GM21390 (cell line): ENCODE results near the gene SNX9.
"Not testable (repeated sequence)": the region's sequence is repeated elsewhere in the genome, so short reads cannot be mapped to it uniquely, and the experiment has no call there.

Experiments
- ATAC-seq: cut with Tn5 transposase; IDR thresholded peaks from one replicate; pipeline ENCODE4 v1.9.1; 2021; ENCODE audit not compliant: unreplicated experiment

Gene SNX9

DNA sequence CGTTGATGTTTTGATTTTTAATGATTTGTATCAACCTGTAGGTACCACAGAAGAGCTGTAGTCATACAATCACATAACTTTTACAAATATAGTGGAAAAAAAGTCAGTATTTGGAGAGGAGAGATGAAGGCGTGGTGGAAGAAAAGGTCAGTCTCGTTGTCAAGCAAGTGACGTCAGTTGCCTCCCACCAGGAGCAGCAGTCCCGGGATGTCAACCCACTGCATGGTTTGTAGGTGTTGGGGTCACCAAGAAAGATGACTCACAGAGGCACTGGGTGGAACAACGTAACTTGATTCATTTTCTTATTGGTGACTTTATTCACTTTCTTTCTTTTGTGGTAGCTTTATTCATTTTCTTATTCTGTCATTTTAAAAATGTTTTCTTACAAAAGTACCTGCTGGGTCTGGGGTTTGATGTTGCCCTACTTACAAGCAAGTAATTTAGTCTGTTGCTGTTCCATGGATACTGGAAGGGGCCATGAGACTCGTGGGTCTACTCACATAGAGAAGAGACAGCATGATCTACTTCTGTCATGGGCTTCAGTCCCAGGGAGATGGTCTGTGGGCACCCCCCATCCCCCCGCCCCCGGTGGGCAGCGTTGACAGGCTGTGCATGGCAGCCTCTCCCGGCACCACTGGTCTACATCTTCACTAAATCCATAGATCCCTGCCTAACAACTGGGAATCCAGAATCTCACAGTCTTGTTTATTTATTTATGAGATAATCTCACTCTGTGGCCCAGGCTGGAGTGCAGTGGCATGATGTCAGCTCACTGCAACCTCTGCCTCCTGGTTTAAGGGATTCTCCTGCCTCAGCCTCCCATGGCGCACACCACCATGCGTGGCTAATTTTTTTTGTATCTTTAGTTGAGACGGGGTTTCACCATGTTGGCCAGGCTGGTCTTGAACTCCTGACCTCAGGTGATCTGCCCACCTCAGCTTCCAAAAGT, 122.2 kb downstream of the SNX9 start:
- ATAC-seq = no peak

DNA sequence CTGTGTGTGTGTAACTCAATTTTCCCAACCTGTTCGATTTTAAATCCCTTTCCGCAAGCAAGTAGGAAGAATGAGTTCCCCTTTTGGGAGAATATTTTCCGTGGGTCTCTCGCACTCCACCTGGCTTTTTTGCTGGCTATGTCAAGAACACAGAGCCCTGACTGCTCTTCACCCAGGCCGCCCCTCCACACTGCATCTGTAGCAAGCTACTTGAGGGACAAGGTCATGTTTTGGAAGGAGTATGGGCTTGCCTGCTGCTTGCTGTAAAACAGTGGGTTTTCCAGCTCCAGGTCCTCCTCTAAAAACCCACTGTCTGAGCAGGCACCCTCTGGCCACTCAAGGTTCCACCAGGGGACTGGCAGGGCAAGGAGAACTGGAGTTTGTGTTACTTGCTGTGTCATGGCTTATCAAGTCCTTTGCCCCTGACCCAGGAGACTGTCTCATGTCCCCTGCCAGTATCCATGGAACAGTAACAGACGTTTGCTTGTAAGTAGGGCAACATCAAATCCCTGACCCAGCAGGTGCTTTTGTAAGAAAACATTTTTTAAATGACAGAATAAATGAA, 123.1 kb downstream of the SNX9 start:
- ATAC-seq = no peak

DNA sequence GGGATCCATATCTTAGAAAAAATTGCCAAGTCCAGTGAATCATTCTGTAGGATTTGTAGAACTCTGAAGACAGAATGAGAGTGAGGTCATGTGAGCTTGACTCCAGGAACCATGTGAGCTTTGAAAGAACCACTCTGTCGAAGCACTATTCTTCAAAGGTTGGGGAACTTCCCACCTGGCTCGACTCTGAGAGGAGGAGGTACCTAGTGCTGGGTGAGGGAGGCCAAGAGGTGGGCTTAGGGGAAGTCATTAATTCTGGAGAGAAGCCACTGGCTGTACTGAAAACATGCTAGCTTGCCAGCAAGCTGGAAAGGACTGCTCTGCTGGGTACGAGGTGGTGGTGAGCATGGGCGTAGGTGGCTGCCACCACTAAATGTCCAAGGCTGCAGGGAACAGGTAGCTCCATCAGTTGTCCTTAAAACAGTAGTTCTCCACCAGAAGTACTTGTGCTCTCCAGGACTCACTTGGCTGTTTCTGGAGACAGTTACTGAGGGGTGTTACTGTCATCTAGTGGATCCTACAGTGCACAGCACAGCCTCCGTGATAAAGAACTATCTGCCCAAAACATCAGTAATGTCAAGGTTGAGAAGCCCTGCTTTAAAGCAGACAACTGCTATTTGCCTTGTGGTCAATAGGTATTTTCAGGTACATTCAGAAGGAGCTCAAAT, 124.0 kb downstream of the SNX9 start:
- no peak for ATAC-seq

DNA sequence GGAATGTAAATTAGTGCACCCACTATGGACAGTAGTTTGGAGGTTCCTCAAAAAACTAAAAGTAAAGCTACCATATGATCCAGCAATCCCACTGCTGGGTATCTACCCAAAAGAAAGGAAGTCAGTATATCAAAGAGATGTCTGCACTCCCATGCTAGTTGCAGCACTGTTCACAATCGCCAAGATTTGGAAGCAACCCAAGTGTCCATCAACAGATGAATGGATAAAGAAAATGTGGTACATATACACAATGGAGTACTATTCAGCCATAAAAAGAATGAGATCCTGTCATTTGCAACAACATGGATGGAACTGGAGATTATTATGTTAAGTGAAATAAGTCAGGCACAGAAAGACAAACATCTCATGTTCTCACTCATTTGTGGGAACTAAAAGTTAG, 127.9 kb downstream of the SNX9 start:
- ATAC-seq = not testable (repeated sequence)

DNA sequence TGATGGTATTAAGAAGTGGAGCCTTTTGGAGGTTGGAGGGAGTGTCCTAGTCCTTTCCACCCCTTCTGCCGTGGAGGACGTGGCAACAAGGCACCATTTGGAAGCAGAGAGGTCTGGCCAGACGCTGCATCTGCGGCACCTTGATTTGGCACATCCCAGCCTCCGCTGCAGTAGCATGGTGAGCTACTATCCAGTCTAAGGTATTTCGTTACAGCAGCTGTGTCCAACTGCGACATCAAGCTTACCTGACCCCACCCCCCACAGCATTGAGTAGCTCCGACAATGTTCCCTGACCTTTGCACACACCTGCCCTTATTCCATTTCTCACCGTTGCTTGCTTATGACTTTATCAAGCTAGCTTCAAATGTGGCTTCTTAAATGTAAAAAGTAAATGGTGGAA, 128.8 kb downstream of the SNX9 start:
- ATAC-seq = no peak

DNA sequence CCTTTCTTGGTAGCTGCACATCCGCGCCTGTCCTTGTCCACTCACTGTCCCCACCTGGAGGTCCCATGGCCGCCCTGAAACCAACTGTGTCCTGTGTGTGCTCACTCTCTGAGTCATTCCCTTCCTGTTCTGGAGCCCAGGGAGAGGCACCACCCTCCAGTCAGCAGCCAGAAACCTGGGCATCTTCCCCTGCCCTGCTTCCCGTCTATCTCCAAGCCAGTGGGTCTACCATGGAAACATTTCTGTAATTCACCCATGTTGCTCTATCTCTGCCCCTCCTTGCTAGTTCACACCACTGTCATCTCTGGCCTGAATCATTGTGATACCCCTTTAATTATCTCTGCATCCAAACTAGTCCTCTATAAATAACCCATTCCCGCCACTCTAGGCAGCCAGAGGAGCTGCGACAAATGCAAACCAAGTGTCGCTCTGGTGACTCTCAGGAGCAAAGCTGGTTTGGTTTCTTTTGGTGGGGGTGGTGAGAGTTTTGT, 129.9 kb downstream of the SNX9 start:
- ATAC-seq = no peak

DNA sequence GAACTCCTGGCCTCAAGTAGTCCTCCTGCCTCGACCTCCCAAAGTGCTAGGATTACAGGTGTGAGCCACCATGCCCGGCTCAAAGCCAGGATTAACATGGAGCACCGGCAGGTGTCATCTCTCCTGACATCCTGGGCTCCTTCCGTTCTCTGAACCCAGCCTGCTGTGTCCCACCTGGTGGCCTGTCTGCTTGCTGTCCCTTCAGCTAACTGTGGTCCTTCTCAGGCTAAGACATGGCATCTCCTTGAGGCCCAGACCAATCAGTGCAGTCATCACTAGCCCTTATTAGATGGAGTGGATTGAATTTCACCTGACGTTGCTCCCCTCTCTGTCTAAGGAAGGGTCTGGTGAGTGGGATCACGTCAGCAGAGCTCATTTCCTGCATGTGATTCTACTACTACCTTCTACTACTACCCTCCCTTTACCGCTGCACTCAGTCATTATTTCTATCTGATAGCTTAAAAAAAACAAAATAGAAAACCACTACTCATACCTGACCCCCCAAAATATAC, 130.6 kb downstream of the SNX9 start:
- no peak for ATAC-seq

DNA sequence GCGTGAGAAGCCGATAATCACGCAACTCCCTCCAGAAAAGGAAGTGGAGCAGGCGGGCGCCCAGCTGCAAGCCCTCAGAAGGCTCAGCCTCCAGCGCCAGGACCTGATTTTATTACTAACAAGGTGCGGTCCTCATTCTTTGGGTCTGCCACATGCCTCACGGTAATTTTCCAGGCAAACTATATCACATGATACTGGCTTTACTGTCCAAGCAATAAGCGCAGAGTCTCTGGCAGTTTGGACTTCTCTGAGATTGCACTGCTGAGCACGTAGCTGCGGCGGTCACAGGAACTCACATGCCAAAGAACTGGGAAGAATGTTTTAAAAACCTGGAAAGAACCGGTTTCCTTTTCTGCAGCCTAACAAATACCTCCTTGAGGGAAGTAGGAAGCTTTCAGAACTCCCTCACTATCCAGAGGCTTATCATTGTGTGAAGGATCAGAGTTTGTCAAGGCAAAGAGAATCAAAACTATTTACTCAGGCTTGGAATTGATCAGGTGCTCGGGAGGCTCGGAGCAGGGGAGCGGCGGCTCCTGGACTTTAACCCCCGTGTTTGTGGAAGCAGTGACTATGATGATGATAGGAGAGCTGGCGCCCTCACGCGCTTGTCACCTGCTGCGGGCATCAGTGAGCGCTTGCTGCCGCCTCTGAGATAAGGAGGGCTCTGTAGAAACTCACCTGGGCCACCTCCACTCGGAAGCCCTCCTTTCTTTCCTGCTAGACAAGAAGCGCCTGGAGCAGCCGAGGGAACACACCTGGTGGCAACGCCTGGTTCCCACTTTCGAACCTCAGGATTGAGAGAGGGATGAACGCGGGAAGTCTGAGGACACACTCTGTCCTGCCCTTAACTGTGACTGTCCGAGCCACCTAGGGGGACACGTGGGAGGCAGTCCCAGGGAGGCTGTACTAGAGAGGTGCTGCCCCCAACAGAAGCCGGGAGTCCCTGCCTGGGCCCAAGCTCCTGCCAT, 131.4 kb downstream of the SNX9 start:
- ATAC-seq = no peak

DNA sequence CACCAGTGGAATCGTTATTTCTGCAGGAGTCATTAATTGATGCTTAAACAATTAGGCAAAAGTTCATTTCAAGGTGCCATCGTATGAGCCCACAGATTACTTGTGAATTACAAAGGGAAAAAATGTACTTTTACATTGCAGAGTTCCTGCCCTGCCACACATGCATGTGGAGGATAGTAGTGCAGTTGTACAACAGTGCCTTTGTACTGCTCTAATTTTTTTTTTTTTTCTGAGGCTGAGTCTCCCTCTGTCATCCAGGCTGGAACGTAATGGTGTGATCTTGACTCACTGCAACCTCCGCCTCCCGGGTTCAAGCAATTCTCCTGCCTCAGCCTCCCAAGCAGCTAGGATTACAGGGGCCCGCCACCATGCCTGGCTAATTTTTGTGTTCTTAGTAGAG, 132.6 kb downstream of the SNX9 start:
- no peak for ATAC-seq

DNA sequence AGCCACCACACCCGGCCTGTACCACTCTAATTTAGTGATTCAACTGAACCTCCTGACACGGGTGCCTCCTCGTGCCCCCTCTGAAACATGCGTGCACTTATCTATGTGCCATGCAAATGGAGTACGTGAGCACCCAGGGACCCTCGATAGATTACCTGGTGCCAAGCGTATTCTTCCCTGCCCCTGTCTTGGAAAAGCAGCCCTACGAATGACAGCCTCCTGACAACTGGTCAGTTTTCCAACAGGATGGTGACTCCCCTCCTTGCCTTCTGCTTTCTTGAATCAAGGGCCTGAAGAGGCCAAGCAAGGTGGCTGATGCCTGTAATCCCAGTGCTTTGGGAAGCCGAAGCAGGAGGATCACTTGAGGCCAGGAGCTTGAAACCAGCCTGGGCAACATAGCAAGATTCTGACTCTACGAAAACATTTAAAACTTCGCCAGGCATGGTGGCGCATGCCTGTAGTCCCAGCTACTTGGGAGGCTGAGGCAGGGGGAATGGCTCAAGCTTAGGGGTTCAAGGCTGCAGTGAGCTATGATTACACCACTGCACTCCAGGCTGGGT, 133.2 kb downstream of the SNX9 start:
- ATAC-seq = no peak

DNA sequence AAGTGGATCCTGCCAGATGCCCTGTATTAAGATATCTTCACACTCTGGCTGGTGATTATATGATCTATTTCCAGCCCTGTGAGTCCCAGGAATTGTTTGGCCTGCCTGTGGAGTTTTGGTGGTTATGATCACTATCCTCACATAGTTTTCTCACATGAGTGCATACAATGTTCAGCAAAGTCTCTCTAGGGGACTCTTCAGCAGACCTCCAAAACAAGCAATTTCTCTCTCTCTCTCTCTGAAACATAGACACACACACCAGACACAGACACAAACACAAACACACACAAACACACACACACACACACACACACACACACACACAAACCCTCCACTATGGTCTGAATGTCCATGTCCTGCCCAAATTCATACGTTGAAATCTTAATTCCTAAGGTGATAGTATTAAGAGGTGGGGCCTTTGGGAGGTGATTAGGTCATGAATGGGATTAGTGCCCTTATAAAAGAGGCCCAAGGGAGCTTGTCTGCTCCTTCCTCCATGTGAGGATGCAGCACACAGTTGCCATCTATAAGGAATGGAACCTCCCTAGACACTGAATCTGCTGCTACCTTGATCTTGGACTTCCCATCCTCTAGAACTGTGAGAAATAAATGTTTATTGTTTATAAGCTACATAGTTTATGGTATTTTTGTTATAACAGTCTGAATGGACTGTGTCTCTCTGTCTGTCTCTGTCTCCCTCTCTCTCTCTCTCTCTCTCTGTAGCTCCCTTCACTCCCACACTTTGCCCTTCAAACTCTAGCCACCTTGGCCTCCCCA, 136.6 kb downstream of the SNX9 start:
- no peak for ATAC-seq

DNA sequence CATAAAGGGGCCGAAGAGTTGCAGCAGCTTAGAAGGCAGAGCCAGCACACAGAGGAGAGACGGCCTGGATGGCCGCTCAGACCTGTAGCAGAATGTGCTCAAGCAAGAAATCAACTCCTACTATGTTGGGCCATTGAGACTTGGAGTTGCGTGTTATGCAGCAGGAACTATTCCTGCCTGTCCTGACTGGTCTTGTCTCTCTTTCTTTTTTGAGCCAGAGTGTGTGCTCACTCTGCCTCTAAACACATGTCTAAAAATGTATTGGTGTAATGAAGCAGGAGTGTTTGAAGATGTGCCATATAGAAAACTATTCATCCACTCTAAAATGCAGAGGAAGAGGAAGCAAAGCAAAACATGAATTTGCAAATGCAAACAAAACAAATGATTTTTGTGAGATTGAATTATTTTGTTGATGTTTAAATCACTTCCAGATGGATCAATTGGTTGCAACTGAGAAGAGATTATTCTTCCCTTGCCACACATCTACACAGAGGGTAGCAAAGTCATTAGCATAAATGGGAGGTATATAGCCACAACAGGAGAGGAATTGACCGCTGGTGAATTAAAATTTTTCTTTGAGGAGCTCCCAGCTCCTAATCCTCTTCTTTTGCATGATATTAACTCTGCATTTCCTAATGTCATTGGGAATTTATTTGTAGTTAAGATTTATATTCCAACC, 138.2 kb downstream of the SNX9 start:
- ATAC-seq = no peak

DNA sequence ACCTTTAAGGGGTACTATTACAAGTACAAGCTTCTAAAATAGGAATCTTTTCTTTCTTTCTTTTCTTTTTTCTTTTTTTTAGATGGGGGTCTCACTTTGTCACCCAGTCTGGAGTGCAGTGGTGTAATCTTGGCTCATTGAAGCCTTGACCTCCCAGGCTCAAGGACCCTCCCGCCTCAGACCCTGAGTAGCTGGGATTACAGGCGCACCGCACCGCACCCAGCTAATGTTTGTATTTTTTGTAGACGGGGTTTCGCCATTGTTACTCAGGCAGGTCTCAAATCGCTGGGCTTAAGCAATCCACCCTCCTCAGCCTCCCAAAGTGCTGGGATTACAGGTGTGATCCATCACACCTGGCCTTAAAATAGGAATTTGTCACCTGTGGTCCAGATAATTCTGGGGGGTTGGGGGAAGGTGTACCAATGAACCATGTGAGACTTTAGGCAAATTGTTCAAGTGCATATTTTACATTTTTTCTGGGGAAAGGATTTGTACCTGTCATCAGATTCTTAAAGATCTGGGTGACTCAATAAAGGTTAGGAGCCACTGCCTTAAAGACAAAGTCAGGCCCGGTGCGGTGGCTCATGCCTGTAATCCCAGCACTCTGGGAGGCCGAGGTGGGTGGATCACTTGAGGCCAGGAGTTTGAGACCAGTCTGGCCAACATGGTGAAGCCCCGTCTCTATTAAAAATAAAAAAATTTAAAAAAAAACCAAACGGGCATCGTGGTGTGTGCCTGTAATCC, 139.0 kb downstream of the SNX9 start:
- no peak for ATAC-seq

DNA sequence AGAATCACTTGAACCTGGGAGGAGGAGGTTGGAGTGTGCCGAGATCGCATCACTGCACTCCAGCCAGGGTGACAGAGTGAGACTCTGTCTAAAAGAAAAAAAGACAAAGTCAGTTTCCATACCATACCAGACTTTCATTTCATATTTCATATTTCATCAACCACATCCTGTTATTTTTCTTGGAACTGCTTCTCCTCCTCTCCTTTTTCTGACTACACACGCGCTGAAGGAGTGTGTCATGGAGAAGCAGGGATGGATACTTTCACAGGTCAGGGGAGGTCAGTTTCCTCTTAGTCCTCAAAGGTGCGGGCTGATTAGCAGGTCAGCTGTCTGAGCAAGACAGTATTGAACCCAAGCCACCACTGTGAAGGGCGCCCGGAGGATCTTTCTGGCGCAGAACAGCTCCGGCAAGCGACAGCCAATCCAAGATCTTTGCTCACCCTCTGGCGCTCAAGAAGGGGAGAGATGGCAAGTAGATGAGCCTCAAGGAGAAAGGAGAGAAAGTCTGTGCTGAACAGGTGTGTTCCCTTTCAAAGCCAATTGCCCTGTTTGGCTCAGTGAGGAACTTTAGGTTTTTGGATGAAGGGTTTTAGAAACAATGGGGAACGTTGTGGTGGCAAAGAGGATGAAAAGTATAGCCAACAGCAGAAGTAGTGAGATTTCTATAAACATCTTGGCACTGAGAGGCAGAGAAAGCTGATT, 139.7 kb downstream of the SNX9 start:
- ATAC-seq = no peak

DNA sequence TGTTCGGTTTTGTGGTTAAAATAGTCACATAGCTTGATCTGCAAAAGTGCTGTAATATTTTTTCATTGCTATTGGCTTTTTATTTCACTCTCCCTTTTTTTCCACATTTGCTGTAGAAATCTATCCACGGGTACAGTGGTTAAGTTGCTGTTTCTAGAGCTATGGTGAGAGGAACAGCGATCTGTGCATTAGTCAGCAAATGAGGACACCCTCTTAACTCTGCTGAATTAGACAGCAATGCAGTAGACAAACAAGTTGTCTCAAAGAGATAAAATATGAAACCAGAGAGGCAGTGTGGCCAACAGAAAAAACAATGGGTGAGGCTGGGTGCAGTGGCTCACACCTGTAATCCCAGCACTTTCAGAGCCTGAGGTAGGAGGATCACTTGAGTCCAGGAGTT, 141.1 kb downstream of the SNX9 start:
- ATAC-seq = no peak

DNA sequence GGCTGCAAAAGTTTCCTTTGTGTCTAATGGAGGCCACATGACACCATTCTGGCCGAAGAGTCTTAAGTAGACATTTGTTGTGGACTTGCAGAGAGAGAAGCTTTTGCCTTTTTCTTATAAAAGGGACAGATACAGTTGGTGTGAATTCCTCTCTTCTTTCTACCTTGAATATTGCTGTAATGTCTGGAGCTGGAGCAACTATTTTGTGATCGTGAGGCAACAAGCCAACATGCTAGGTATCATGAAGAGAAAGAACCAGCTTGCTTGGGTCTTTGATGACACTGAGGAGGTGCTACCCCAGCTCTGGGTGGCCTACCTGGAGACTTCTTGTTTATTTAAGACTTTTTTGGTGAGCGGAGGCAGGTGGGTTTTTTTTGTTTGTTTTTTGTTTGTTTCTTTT, 142.3 kb downstream of the SNX9 start:
- no peak for ATAC-seq

DNA sequence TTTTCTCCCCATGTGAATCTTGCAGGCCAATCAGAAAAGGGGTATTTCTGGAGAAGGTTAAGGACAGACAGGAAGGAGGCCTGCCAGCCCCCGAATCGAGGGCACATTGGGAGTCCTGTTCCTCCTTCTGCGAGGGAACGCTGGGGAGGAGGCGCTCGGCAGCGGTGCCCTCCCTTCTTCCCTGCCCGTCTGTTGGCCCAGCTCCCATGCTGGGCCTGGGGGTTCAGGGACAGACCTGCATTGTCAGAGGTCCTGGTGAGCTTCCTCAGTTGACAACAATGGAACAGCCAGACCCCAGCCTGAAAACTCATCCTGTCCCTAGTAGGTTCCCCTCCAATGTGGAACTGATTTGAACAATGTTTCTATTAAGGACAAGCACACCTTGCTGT, 143.5 kb downstream of the SNX9 start:
- no peak for ATAC-seq

DNA sequence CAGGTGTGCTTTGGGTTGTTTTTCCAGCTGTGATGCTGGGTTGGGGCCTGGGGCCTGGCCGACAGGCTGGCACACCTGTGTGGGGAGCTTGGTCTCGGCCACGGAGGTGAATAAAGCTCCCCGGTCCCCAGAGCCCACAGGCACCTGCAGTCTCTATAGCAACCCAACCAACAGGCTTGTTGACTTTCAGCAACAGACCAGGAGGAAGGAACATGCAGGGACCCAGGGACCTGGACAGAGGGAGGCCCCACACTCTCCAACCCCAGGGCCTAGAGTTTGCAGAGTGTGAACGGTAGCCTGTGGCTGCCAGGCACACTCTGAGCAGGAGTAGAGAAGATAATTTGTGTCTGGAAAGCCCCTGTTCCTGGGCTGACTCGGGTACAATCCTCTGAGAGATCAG, 144.0 kb downstream of the SNX9 start:
- ATAC-seq = no peak
